Keratinocyte (primary cell): Measurements from ENCODE around the gene C10orf90. TPM values are rescaled to one million over a fixed set of nuclear protein-coding genes. Genes with fewer than 3 reads are reported as not detected.

Experiments used
- DNase-seq: peaks from one replicate; pipeline ENCODE4 v3.0.0-alpha.2; 2011; ENCODE audit warnings: low read depth, missing footprints, low spot score
- FAIRE-seq: peaks from 2 replicates; lab custom pipeline; 2011; peaks lifted over from hg19 to GRCh38; lab: Jason Lieb, UNC
- H2AFZ ChIP-seq: 2 replicates; pipeline ENCODE4 v1.6.0; 2012; ENCODE audit warnings: low read length, control low read depth, inconsistent platforms; ENCODE audit not compliant: control insufficient read depth
- H3K27ac ChIP-seq: 2 replicates; pipeline ENCODE4 v1.5.1; 2011; ENCODE audit warnings: low read length; ENCODE audit not compliant: control insufficient read depth, insufficient read depth
- H3K27me3 ChIP-seq: 3 replicates; pipeline ENCODE4 v1.6.0; 2011; ENCODE audit warnings: low read length; ENCODE audit not compliant: control insufficient read depth, insufficient read depth; ENCODE audit errors: extremely low read depth
- H3K36me3 ChIP-seq, 2 experiments: 2 replicates in 1 of 2; 3 replicates in 1 of 2; pipeline ENCODE4 v1.5.1; 2011; ENCODE audit warnings: low read length in 2 of 2, mild to moderate bottlenecking in 1 of 2; ENCODE audit not compliant: control insufficient read depth in 2 of 2, insufficient read depth in 2 of 2; ENCODE audit errors: extremely low read depth in 1 of 2
- H3K4me1 ChIP-seq: 3 replicates; pipeline ENCODE4 v1.5.1; 2011; ENCODE audit warnings: low read length; ENCODE audit not compliant: control insufficient read depth, insufficient read depth; ENCODE audit errors: extremely low read depth
- H3K4me2 ChIP-seq: 3 replicates; pipeline ENCODE4 v1.6.0; 2011; ENCODE audit warnings: low read depth, low read length; ENCODE audit not compliant: control insufficient read depth, insufficient read depth; ENCODE audit errors: extremely low read depth
- H3K4me3 ChIP-seq, 3 experiments: fragments of 200-600 bp in 1 of 3; sonication (generic) in 1 of 3; 2 replicates in 2 of 3; 3 replicates in 1 of 3; pipeline ENCODE4 v1.5.1; 2011 to 2016; ENCODE audit warnings: low read length in 3 of 3, mild to moderate bottlenecking in 3 of 3, control low read depth in 2 of 3, inconsistent platforms in 1 of 3, low read depth in 1 of 3, mixed read lengths in 1 of 3, mixed run types in 1 of 3, moderate library complexity in 1 of 3; ENCODE audit not compliant: control insufficient read depth in 2 of 3, insufficient read depth in 2 of 3; ENCODE audit errors: extremely low read depth in 1 of 3
- H3K79me2 ChIP-seq: 2 replicates; pipeline ENCODE4 v1.6.0; 2012; ENCODE audit warnings: low read length; ENCODE audit not compliant: control insufficient read depth, insufficient read depth
- H3K9ac ChIP-seq: 3 replicates; pipeline ENCODE4 v1.6.0; 2011; ENCODE audit warnings: low read length; ENCODE audit not compliant: control insufficient read depth, insufficient read depth; ENCODE audit errors: extremely low read depth
- H3K9me1 ChIP-seq: 3 replicates; pipeline ENCODE4 v1.6.0; 2011; ENCODE audit warnings: low read length; ENCODE audit not compliant: control insufficient read depth, insufficient read depth; ENCODE audit errors: extremely low read depth
- H3K9me3 ChIP-seq: 2 replicates; pipeline ENCODE4 v1.5.1; 2012; ENCODE audit warnings: low read depth, low read length; ENCODE audit not compliant: control insufficient read depth
- H4K20me1 ChIP-seq: 3 replicates; pipeline ENCODE4 v1.6.0; 2011; ENCODE audit warnings: low read length; ENCODE audit not compliant: control insufficient read depth, insufficient read depth; ENCODE audit errors: extremely low read depth
- EZH2 ChIP-seq: IDR thresholded peaks from one replicate; pipeline ENCODE4 v1.6.1; 2012; ENCODE audit warnings: inconsistent platforms, mild to moderate bottlenecking, low read length, moderate library complexity
- dilution Hi-C: fragments of 300-500 bp; cut with MboI; formaldehyde crosslinking; loops from one replicate; pipeline ENCODE4 v1.7.0; 2020; ENCODE audit warnings: low sequenced_read_pairs; ENCODE audit not compliant: extremely low pct_ligation_motif_present
- polyA plus RNA-seq, 5 experiments: library from polyadenylated mRNA; depleted of rRNA in 3 of 5; stranded (reverse) in 3 of 5; stranded (forward) in 1 of 5; unstranded in 1 of 5; fragments of >200 nt; gene quantifications; 1 replicate in 1 of 5; 2 replicates in 3 of 5; 3 replicates in 1 of 5; pipeline versions ENCODE4 v1.2.1 to v1.2.3, GENCODE V29; 2011 to 2012; ENCODE audit warnings: missing spikeins in 2 of 5, low read depth in 1 of 5, low replicate concordance in 1 of 5
- TF ChIP-seq, protein P1 (sequence below), 3 experiments: IDR thresholded peaks in 1 of 3; conservative IDR thresholded peaks in 1 of 3; optimal IDR thresholded peaks in 1 of 3; 2 replicates in 2 of 3; 3 replicates in 1 of 3; pipeline versions ENCODE3 to v1.5.1; 2011; ENCODE audit warnings: low read length in 3 of 3, mild to moderate bottlenecking in 3 of 3, moderate library complexity in 2 of 3, control low read depth in 1 of 3, inconsistent platforms in 1 of 3; ENCODE audit not compliant: insufficient read depth in 2 of 3; ENCODE audit errors: extremely low read depth in 1 of 3

The C10orf90 gene
- polyA plus RNA-seq, 1 donor (not counting 4 experiments of a cell fraction or from before 2014, with no cell fraction given), result not detected

DNA sequence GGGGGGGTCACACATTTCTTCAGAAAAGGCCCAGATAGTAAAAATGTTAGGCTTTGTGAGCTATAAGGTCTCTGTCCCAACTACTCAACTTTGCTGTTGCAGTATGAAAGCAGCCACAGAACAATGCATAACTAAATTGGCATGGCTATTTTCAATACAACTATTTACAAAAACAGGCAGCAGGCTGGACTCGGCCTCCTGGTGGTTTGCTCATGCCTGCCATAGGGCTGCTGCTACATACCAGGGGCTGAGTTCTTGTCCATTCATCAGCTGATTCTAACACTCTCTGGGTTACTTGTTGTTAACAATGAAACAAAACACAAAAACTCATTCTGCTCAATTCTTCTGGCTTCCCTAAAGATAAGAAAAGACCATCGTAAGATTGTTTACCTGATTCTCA, 172.8 kb downstream of the C10orf90 start:
- no peak for FAIRE-seq
- no peaks in the 10 kb centered on the region for H4K20me1 ChIP-seq
- dilution Hi-C loops, result no loop called here
- H3K79me2 ChIP-seq, result no peaks in the 10 kb centered on the region
- no peaks in the 10 kb centered on the region for H3K9me3 ChIP-seq
- no peak overlapping the region for H2AFZ ChIP-seq
- no peak overlapping the region for H3K4me3 ChIP-seq
- no peak for TF ChIP-seq EZH2
- TF ChIP-seq, protein P1, sequence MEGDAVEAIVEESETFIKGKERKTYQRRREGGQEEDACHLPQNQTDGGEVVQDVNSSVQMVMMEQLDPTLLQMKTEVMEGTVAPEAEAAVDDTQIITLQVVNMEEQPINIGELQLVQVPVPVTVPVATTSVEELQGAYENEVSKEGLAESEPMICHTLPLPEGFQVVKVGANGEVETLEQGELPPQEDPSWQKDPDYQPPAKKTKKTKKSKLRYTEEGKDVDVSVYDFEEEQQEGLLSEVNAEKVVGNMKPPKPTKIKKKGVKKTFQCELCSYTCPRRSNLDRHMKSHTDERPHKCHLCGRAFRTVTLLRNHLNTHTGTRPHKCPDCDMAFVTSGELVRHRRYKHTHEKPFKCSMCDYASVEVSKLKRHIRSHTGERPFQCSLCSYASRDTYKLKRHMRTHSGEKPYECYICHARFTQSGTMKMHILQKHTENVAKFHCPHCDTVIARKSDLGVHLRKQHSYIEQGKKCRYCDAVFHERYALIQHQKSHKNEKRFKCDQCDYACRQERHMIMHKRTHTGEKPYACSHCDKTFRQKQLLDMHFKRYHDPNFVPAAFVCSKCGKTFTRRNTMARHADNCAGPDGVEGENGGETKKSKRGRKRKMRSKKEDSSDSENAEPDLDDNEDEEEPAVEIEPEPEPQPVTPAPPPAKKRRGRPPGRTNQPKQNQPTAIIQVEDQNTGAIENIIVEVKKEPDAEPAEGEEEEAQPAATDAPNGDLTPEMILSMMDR (optimal IDR thresholded peaks at IDR 0.05 in 1 of 3, IDR thresholded peaks at IDR 0.05 in 1 of 3, conservative IDR thresholded peaks at IDR 0.05 in 1 of 3; ENCODE audit: extremely low read depth in 1 of 3, insufficient read depth in 2 of 3, low read length in 3 of 3), result no peak
- H3K36me3 ChIP-seq, result no peaks in the 10 kb centered on the region
- no peak for DNase-seq
- H3K4me2 ChIP-seq, result no peak overlapping the region
- H3K9me1 ChIP-seq, result no peaks in the 10 kb centered on the region
- H3K27ac ChIP-seq, result no peak overlapping the region
- no peaks in the 10 kb centered on the region for H3K27me3 ChIP-seq
- no peaks in the 10 kb centered on the region for H3K4me1 ChIP-seq
- no peak overlapping the region for H3K9ac ChIP-seq

DNA sequence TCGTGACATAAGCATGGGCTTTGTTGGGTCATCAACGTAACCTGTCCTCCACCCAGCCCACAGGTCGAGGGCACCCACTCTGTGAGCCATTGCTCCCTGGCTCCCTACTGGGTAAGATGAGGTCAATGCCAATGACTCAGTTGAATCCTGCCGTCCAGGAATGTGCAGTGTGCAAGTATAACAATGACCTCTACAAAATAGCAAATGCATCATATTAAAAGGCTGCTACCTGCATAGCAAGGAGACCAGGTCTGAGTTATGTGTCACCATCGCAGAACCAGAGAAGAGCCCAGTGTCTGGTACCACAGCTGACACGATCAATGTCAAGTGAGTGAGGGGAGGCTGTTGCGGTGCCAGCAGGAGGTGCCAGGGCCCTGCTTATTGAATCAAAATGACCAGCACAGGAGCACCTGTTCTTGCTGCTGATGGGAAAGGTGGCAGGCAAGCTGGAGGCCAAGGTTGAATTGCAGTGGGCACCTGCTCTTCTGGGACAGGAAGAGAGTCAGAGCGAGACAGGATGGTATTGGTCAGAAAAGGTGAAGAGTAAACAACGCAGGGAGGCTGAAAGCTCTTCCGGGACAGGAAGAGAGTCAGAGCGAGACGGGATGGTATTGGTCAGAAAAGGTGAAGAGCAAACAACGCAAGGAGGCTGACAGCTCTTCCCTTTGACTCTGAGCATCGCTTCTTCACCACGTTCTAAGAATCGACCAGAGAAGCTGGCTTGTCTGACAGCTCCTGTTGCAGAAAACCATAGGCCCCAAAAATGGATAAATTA, 173.5 kb downstream of the C10orf90 start:
- Histone ChIP-seq H2AFZ (no peak overlapping the region), H4K20me1 (no peaks in the 10 kb centered on the region), H3K36me3 (no peaks in the 10 kb centered on the region), H3K27me3 (no peaks in the 10 kb centered on the region), H3K27ac (no peak overlapping the region), H3K79me2 (no peaks in the 10 kb centered on the region), H3K4me1 (no peaks in the 10 kb centered on the region), H3K4me2 (no peak overlapping the region), H3K9me3 (no peaks in the 10 kb centered on the region), H3K4me3 (no peak overlapping the region), H3K9ac (no peak overlapping the region), H3K9me1 (no peaks in the 10 kb centered on the region)
- TF ChIP-seq, protein P1 (optimal IDR thresholded peaks at IDR 0.05 in 1 of 3, IDR thresholded peaks at IDR 0.05 in 1 of 3, conservative IDR thresholded peaks at IDR 0.05 in 1 of 3; ENCODE audit: extremely low read depth in 1 of 3, insufficient read depth in 2 of 3, low read length in 3 of 3), result no peak
- no peak for TF ChIP-seq EZH2
- FAIRE-seq (no peak), DNase-seq (no peak)
- dilution Hi-C loops, result no loop called here
